ENCODE results near the gene ENOX1.

GRCh38 chr13:43291287-43292060, 495.3 kb downstream of the ENOX1 start:
- no peak for TF ChIP-seq CTCF (IDR thresholded peaks at IDR 0.05)
- no peak for TF ChIP-seq POLR2A (IDR thresholded peaks at IDR 0.05)
